Neural progenitor cell (in vitro differentiated cells): ENCODE results near the gene CCDC93. TPM values are rescaled to one million over a fixed set of nuclear protein-coding genes. Genes with fewer than 3 reads are reported as not detected.

Source experiments
- DNase-seq: peaks from one replicate; pipeline ENCODE4 v3.0.0-alpha.2; 2016; ENCODE audit warnings: low spot score
- H2AFZ ChIP-seq: fragments of 200-600 bp; sonication (generic); replicated peaks from 2 replicates; pipeline ENCODE4 v1.6.1; 2016; ENCODE audit warnings: antibody characterized with exemption
- H3F3A ChIP-seq: fragments of 200-600 bp; sonication (generic); 2 replicates; pipeline ENCODE4 v1.6.1; 2016; ENCODE audit warnings: antibody characterized with exemption, low read depth
- H3K27ac ChIP-seq: fragments of 200-600 bp; sonication (generic); 2 replicates; pipeline ENCODE4 v1.5.1; 2016; ENCODE audit warnings: mild to moderate bottlenecking
- H3K27me3 ChIP-seq: fragments of 200-600 bp; sonication (generic); 2 replicates; pipeline ENCODE4 v1.6.1; 2016; ENCODE audit warnings: mild to moderate bottlenecking, moderate library complexity
- H3K36me3 ChIP-seq: fragments of 200-600 bp; sonication (generic); 2 replicates; pipeline ENCODE4 v1.5.1; 2016
- H3K4me1 ChIP-seq: fragments of 200-600 bp; sonication (generic); 2 replicates; pipeline ENCODE4 v1.6.1; 2016; ENCODE audit warnings: mixed run types
- H3K4me2 ChIP-seq: fragments of 200-600 bp; sonication (generic); 2 replicates; pipeline ENCODE4 v1.6.1; 2016
- H3K4me3 ChIP-seq: fragments of 200-600 bp; sonication (generic); 2 replicates; pipeline ENCODE4 v1.5.1; 2016
- H3K79me2 ChIP-seq: fragments of 200-600 bp; sonication (generic); 2 replicates; pipeline ENCODE4 v1.6.1; 2016; ENCODE audit warnings: low read depth
- H3K9ac ChIP-seq: fragments of 200-600 bp; sonication (generic); 2 replicates; pipeline ENCODE4 v1.6.1; 2016
- H3K9me3 ChIP-seq: fragments of 200-600 bp; sonication (generic); 2 replicates; pipeline ENCODE4 v1.5.1; 2016; ENCODE audit warnings: low read depth
- H4K20me1 ChIP-seq: fragments of 200-600 bp; sonication (generic); 2 replicates; pipeline ENCODE4 v1.6.1; 2016; ENCODE audit warnings: low read depth
- H3K27ac Mint-ChIP-seq: 3 replicates; pipeline ENCODE4 v1.8.0; 2021; ENCODE audit warnings: mixed read lengths
- H3K27me3 Mint-ChIP-seq: 2 replicates; pipeline ENCODE4 v1.8.0; 2022; ENCODE audit warnings: low read depth, mild to moderate bottlenecking, inconsistent platforms, moderate library complexity, mixed read lengths; ENCODE audit not compliant: insufficient read depth
- H3K36me3 Mint-ChIP-seq: 3 replicates; pipeline ENCODE4 v1.8.0; 2021; ENCODE audit warnings: mixed read lengths
- H3K4me1 Mint-ChIP-seq: 3 replicates; pipeline ENCODE4 v1.8.0; 2021; ENCODE audit warnings: mixed read lengths
- H3K4me3 Mint-ChIP-seq: 3 replicates; pipeline ENCODE4 v1.8.0; 2021; ENCODE audit warnings: mild to moderate bottlenecking, moderate library complexity, mixed read lengths
- H3K9me3 Mint-ChIP-seq: 3 replicates; pipeline ENCODE4 v1.8.0; 2020; ENCODE audit warnings: mixed read lengths
- CTCF ChIP-seq: fragments of 200-600 bp; sonication (generic); IDR thresholded peaks from 2 replicates; pipeline ENCODE4 v1.5.1; 2017; ENCODE audit warnings: antibody characterized with exemption, mild to moderate bottlenecking
- EZH2 ChIP-seq: fragments of 200-600 bp; sonication (generic); IDR thresholded peaks from 2 replicates; pipeline ENCODE4 v1.6.1; 2017; ENCODE audit warnings: antibody characterized with exemption, mild to moderate bottlenecking, moderate library complexity
- EZH2phosphoT487 ChIP-seq: fragments of 200-600 bp; sonication (generic); IDR thresholded peaks from 2 replicates; pipeline ENCODE4 v1.6.1; 2017; ENCODE audit warnings: antibody characterized with exemption
- total RNA-seq: library from RNA; depleted of rRNA; stranded (reverse); fragments of >200 nt; gene quantifications from 2 replicates; pipeline ENCODE4 v1.2.3, GENCODE V29; 2015; ENCODE audit warnings: low replicate concordance

Gene CCDC93
- total RNA-seq, 1 donor from 2014 or later, result 21.0 TPM

- H3K27me3 Mint-ChIP-seq, result no peaks in the 10 kb centered on the region
- H3K4me3 Mint-ChIP-seq, result no peak overlapping the region
- no peaks in the 10 kb centered on the region for H3F3A ChIP-seq
- H3K27ac ChIP-seq, result no peak overlapping the region
- no peaks in the 10 kb centered on the region for H4K20me1 ChIP-seq
- no peak overlapping the region for H3K4me2 ChIP-seq
- no peaks in the 10 kb centered on the region for H3K36me3 Mint-ChIP-seq
- H3K9ac ChIP-seq, result no peak overlapping the region
- no peak overlapping the region for H3K4me3 ChIP-seq
- H3K4me1 ChIP-seq, result no peaks in the 10 kb centered on the region
- no peaks in the 10 kb centered on the region for H3K79me2 ChIP-seq
- no peaks in the 10 kb centered on the region for H3K27me3 ChIP-seq
- H3K9me3 Mint-ChIP-seq, result peaks cover 8% of the 10 kb centered on the region
- no peaks in the 10 kb centered on the region for H3K9me3 ChIP-seq
- no peak overlapping the region for H3K27ac Mint-ChIP-seq
- no peak for DNase-seq
- H2AFZ ChIP-seq, result no peak overlapping the region
- TF ChIP-seq CTCF (no peak), EZH2phosphoT487 (no peak), EZH2 (no peak)
- no peaks in the 10 kb centered on the region for H3K36me3 ChIP-seq
- no peaks in the 10 kb centered on the region for H3K4me1 Mint-ChIP-seq
Measured at GRCh38 chr2:117902933-117903332, 110.9 kb downstream of the CCDC93 start.

- Histone ChIP-seq H4K20me1 (no peaks in the 10 kb centered on the region), H3K36me3 (no peaks in the 10 kb centered on the region), H3K9me3 (no peaks in the 10 kb centered on the region), H3K4me3 (no peak overlapping the region), H3K27me3 (no peaks in the 10 kb centered on the region), H3K79me2 (no peaks in the 10 kb centered on the region), H3K4me1 (no peaks in the 10 kb centered on the region), H3K27ac (no peak overlapping the region), H3F3A (no peaks in the 10 kb centered on the region), H3K9ac (no peak overlapping the region), H3K4me2 (no peak overlapping the region), H2AFZ (no peak overlapping the region)
- DNase-seq, result no peak
- Mint-ChIP-seq H3K27ac (no peak overlapping the region), H3K27me3 (peaks cover 2% of the 10 kb centered on the region), H3K4me3 (no peak overlapping the region), H3K4me1 (no peaks in the 10 kb centered on the region), H3K9me3 (no peaks in the 10 kb centered on the region), H3K36me3 (no peaks in the 10 kb centered on the region)
- TF ChIP-seq CTCF, result no peak
Measured at GRCh38 chr2:117888897-117889296, 125.0 kb downstream of the CCDC93 start.

- H3K36me3 ChIP-seq, result no peaks in the 10 kb centered on the region
- no peaks in the 10 kb centered on the region for H4K20me1 ChIP-seq
- no peak overlapping the region for H2AFZ ChIP-seq
Measured at GRCh38 chr2:117885308-117885707, 128.6 kb downstream of the CCDC93 start.

More at GRCh38 chr2:117885308-117885707, 128.6 kb downstream of the CCDC93 start:
- no peak overlapping the region for H3K4me3 Mint-ChIP-seq
- no peak overlapping the region for H3K27ac Mint-ChIP-seq
- Histone ChIP-seq H3K9ac (no peak overlapping the region), H3F3A (no peaks in the 10 kb centered on the region), H3K27ac (no peak overlapping the region), H3K4me2 (no peak overlapping the region), H3K4me3 (no peak overlapping the region), H3K4me1 (no peaks in the 10 kb centered on the region), H3K27me3 (no peaks in the 10 kb centered on the region), H3K79me2 (no peaks in the 10 kb centered on the region), H3K9me3 (no peaks in the 10 kb centered on the region)
- no peaks in the 10 kb centered on the region for H3K4me1 Mint-ChIP-seq
- DNase-seq, result no peak
- H3K9me3 Mint-ChIP-seq, result no peaks in the 10 kb centered on the region
- no peak for TF ChIP-seq EZH2phosphoT487
- TF ChIP-seq EZH2, result no peak
- TF ChIP-seq CTCF, result no peak
- H3K36me3 Mint-ChIP-seq, result no peaks in the 10 kb centered on the region
- peaks cover 2% of the 10 kb centered on the region for H3K27me3 Mint-ChIP-seq
